Measurements from ENCODE around the gene AURKA.

The AURKA gene

GRCh38 chr20:56352345-56353055 lies 39.5 kb downstream of the AURKA start:
- no peaks in the 10 kb centered on the region for H3K36me3 Mint-ChIP-seq (ENCODE audit: low read depth)
- H3K4me3 Mint-ChIP-seq = no peak overlapping the region
- no peak overlapping the region for H3K27ac Mint-ChIP-seq
- peaks cover 12% of the 10 kb centered on the region for H3K4me1 Mint-ChIP-seq
- TF ChIP-seq, protein P1, sequence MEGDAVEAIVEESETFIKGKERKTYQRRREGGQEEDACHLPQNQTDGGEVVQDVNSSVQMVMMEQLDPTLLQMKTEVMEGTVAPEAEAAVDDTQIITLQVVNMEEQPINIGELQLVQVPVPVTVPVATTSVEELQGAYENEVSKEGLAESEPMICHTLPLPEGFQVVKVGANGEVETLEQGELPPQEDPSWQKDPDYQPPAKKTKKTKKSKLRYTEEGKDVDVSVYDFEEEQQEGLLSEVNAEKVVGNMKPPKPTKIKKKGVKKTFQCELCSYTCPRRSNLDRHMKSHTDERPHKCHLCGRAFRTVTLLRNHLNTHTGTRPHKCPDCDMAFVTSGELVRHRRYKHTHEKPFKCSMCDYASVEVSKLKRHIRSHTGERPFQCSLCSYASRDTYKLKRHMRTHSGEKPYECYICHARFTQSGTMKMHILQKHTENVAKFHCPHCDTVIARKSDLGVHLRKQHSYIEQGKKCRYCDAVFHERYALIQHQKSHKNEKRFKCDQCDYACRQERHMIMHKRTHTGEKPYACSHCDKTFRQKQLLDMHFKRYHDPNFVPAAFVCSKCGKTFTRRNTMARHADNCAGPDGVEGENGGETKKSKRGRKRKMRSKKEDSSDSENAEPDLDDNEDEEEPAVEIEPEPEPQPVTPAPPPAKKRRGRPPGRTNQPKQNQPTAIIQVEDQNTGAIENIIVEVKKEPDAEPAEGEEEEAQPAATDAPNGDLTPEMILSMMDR (IDR thresholded peaks at IDR 0.05; ENCODE audit: unreplicated experiment in 3 of 3) = no peak
- no peaks in the 10 kb centered on the region for H3K9me3 Mint-ChIP-seq
- H3K27me3 Mint-ChIP-seq (ENCODE audit: low read depth) = peaks cover 24% of the 10 kb centered on the region

DNA sequence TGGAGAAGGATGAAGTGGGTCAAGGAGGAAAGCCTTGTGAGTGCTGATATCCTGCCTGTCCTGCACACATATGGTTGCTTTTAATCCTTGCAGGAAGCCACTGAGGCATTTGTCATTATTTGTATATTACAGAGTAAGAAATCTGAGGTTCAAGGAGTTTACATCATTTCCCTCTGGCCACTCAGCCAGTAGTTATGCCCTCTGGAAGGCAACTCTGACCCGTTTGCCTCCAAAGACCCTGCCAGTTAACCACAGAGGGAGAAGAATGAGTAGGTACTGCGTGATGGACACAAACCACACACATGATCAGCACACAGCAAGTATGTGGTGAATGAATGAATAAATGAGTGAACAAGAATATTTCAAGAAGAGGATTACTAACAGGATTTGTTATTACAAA lies 41.2 kb downstream of the AURKA start:
- TF ChIP-seq, protein P1 (IDR thresholded peaks at IDR 0.05; ENCODE audit: unreplicated experiment in 3 of 3) = no peak

DNA sequence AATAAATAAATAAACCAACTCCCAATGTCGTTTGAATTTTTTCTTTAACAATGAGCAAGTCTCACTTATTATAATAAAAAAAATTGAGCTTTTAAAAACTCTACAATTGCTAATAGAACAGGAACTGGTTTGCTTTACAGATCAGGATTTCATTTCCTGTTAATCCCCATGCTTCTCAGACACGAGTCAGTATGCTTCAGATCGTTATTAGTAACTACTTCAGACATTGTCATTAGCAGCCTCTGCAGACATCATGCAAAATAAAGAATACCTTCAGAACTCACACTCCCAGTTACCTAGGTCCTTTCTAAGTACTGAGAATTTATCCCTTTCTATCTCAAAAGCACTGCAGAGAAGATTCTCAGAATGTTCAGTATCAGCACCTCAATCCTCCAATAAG lies 43.3 kb downstream of the AURKA start:
- Mint-ChIP-seq H3K9me3 (no peaks in the 10 kb centered on the region), H3K27ac (peak overlapping the region; percentile 1 to 78 (median 65)), H3K36me3 (ENCODE audit: low read depth) (no peaks in the 10 kb centered on the region), H3K27me3 (ENCODE audit: low read depth) (peaks cover 46% of the 10 kb centered on the region), H3K4me1 (peaks cover 13% of the 10 kb centered on the region), H3K4me3 (no peak overlapping the region)
- TF ChIP-seq, protein P1 (IDR thresholded peaks at IDR 0.05; ENCODE audit: unreplicated experiment in 3 of 3) = no peak

More for the DNA sequence above, 41.2 kb downstream of the AURKA start:
- Mint-ChIP-seq H3K36me3 (ENCODE audit: low read depth) (no peaks in the 10 kb centered on the region), H3K4me3 (no peak overlapping the region), H3K27ac (no peak overlapping the region), H3K4me1 (peaks cover 13% of the 10 kb centered on the region), H3K9me3 (no peaks in the 10 kb centered on the region), H3K27me3 (ENCODE audit: low read depth) (peaks cover 33% of the 10 kb centered on the region)

DNA sequence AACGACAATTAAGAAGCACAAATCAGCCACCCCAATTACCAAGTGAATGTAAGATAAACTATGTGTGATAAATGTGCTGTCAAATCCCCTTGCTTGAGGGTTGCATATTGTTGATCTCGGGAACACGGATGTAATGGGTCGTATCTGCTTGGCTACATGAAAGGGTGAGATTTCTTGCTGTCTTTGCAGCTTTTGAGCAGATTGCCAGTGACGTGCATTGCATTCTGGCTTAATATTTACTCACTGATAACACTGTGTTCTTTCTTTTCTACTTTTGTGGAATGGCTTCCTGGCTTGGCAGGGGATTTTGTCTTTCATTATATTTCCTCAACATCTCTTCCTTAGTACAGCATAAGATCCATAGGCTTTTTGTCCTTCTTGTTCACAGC lies 43.7 kb downstream of the AURKA start:
- H3K4me3 Mint-ChIP-seq = no peak overlapping the region
- H3K27me3 Mint-ChIP-seq (ENCODE audit: low read depth) = peaks cover 50% of the 10 kb centered on the region
- TF ChIP-seq, protein P1 (IDR thresholded peaks at IDR 0.05; ENCODE audit: unreplicated experiment in 3 of 3) = no peak
- H3K36me3 Mint-ChIP-seq (ENCODE audit: low read depth) = no peaks in the 10 kb centered on the region
- no peaks in the 10 kb centered on the region for H3K9me3 Mint-ChIP-seq
- peaks cover 13% of the 10 kb centered on the region for H3K4me1 Mint-ChIP-seq
- H3K27ac Mint-ChIP-seq = peak overlapping the region; percentile 1 to 78 (median 65)

- H3K4me1 Mint-ChIP-seq = peaks cover 13% of the 10 kb centered on the region
- TF ChIP-seq, protein P1 (IDR thresholded peaks at IDR 0.05; ENCODE audit: unreplicated experiment in 3 of 3) = no peak
- H3K4me3 Mint-ChIP-seq = peak overlapping the region in 2 of 3 experiments; percentile 21 to 24
- H3K27me3 Mint-ChIP-seq (ENCODE audit: low read depth) = peaks cover 55% of the 10 kb centered on the region
- peak overlapping the region; percentile 1 to 78 (median 65) for H3K27ac Mint-ChIP-seq
- H3K9me3 Mint-ChIP-seq = no peaks in the 10 kb centered on the region
- no peaks in the 10 kb centered on the region for H3K36me3 Mint-ChIP-seq (ENCODE audit: low read depth)
These were observed 44.2 kb downstream of the AURKA start for GRCh38 chr20:56347628-56348304.
